GM19467 (cell line): ENCODE results near the gene ITPKC.

ENCODE experiments used
- ATAC-seq: cut with Tn5 transposase; IDR thresholded peaks from one replicate; pipeline ENCODE4 v1.9.1; 2021; ENCODE audit warnings: mild to moderate bottlenecking, moderate library complexity; ENCODE audit not compliant: unreplicated experiment

ITPKC gene

GRCh38 chr19:40716482-40717324, at the start of gene ITPKC, which contains the start of gene COQ8B:
ITPKC (plus strand) TSS chr19:40717112; CDS start chr19:40717136, 24 bp downstream.
COQ8B (minus strand) TSS chr19:40716886; CDS start chr19:40714632, 2,254 bp downstream.
- ATAC-seq, result peak; percentile 66

- no peak for ATAC-seq
Observed at GRCh38 chr19:40667602-40668001, 49.3 kb upstream of the ITPKC start.

- no peak for ATAC-seq
Observed at GRCh38 chr19:40668991-40669614, 47.8 kb upstream of the ITPKC start.

- no peak for ATAC-seq
Observed at GRCh38 chr19:40671404-40671803, 45.5 kb upstream of the ITPKC start.

- no peak for ATAC-seq
Observed at GRCh38 chr19:40672038-40672437, 44.9 kb upstream of the ITPKC start.

- no peak for ATAC-seq
Observed at GRCh38 chr19:40672573-40673299, 44.2 kb upstream of the ITPKC start.

- no peak for ATAC-seq
Observed at GRCh38 chr19:40673397-40673796, 43.5 kb upstream of the ITPKC start.

- ATAC-seq, result no peak
Observed at GRCh38 chr19:40674291-40674690, 42.6 kb upstream of the ITPKC start.

GRCh38 chr19:40677156-40677555, 39.8 kb upstream of the ITPKC start:
- no peak for ATAC-seq

GRCh38 chr19:40681039-40681438, 35.9 kb upstream of the ITPKC start:
- no peak for ATAC-seq

- no peak for ATAC-seq
Observed at GRCh38 chr19:40682431-40682964, 34.4 kb upstream of the ITPKC start.

- ATAC-seq, result no peak
Observed at GRCh38 chr19:40683437-40683836, 33.5 kb upstream of the ITPKC start.

- ATAC-seq, result no peak
Observed at GRCh38 chr19:40684280-40684679, 32.6 kb upstream of the ITPKC start.

GRCh38 chr19:40685016-40685526, 31.8 kb upstream of the ITPKC start:
- no peak for ATAC-seq

GRCh38 chr19:40685563-40685962, 31.3 kb upstream of the ITPKC start:
- ATAC-seq, result no peak

- ATAC-seq, result no peak
Observed at GRCh38 chr19:40686882-40687524, 29.9 kb upstream of the ITPKC start.

GRCh38 chr19:40687525-40688016, 29.3 kb upstream of the ITPKC start:
- ATAC-seq, result no peak

- ATAC-seq, result no peak
Observed at GRCh38 chr19:40688309-40688708, 28.6 kb upstream of the ITPKC start.

- ATAC-seq, result no peak
Observed at GRCh38 chr19:40688987-40689338, 27.9 kb upstream of the ITPKC start.

GRCh38 chr19:40689339-40690049, 27.4 kb upstream of the ITPKC start:
- no peak for ATAC-seq
